Measurements from ENCODE around the gene MKKS. TPM values are rescaled to one million over a fixed set of nuclear protein-coding genes. Genes with fewer than 3 reads are reported as not detected.
A peak's percentile ranks its signal among the peaks of the same experiment; 100 is the strongest.

The MKKS gene
- 10.1 and 13.3 TPM in 2 replicates for polyA plus RNA-seq (2012; rRNA removed)
- polyA plus RNA-seq (2012; cell fraction: cytosol; rRNA removed) = 13.4 and 16.0 TPM in 2 replicates
- 4.6 and 8.3 TPM in 2 replicates for polyA plus RNA-seq (2012; cell fraction: nucleus; rRNA removed)

- DNase-seq = peak; percentile 90
- Histone ChIP-seq H3K4me1 (ENCODE audit: control insufficient read depth in 1 of 2, insufficient read depth in 2 of 2, low read depth in 1 of 2, low read length in 1 of 2) (peaks cover 8 to 17% of the 10 kb centered on the region in 2 experiments; a peak in 3 of 4 replicates), H3K27ac (ENCODE audit: low read depth in 2 of 2, low read length in 1 of 2) (peak within 1 kb of the TSS; percentile 93 to 98), H3K27me3 (ENCODE audit: insufficient read depth) (no peaks in the 10 kb centered on the region), H3K9ac (peak within 1 kb of the TSS; percentile 82), H3K79me2 (ENCODE audit: insufficient read depth) (peaks cover 73% of the 10 kb centered on the region), H3K4me2 (peak within 1 kb of the TSS; percentile 91), H3F3A (replicated peaks; ENCODE audit: insufficient read depth) (peaks cover 7% of the 10 kb centered on the region), H2AFZ (ENCODE audit: low read depth) (peak within 1 kb of the TSS; percentile 81), H3K4me3 (ENCODE audit: low read depth in 2 of 2, low read length in 1 of 2) (peak within 1 kb of the TSS; percentile 93 to 99), H4K20me1 (ENCODE audit: insufficient read depth) (no peaks in the 10 kb centered on the region), H3K9me2 (no peaks in the 10 kb centered on the region), H3K9me3 (no peaks in the 10 kb centered on the region), H3K36me3 (replicated peaks in 1 of 2; ENCODE audit: control insufficient read depth in 1 of 2, insufficient read depth in 2 of 2, low read length in 1 of 2) (peaks cover 0 to 17% of the 10 kb centered on the region in 2 experiments)
- POLR2A ChIA-PET = interaction anchor here (0.7 to 2.6 kb wide), 13 partner anchors 9 to 595 kb away, joined by 3 to 24 read pairs (median 3); partner anchors contain the start of gene SNAP25
- CTCF ChIA-PET = interaction anchor here (1.0 to 2.5 kb wide), 8 partner anchors 8 to 824 kb away, joined by 3 to 19 read pairs (median 4); no protein-coding TSS in a partner anchor
- TF ChIP-seq NRF1 (IDR thresholded peaks at IDR 0.05; ENCODE audit: low read depth, low read length) (peak; percentile 82), POLR2AphosphoS5 (IDR thresholded peaks at IDR 0.05; ENCODE audit: low read depth, low read length) (peak; percentile 43; the same call in 1 of the 2 replicates), EP300 (IDR thresholded peaks at IDR 0.05; ENCODE audit: borderline replicate concordance in 1 of 2, low read depth in 1 of 2, low read length in 1 of 2) (peak in 1 of 2 experiments; percentile 10; a peak in 1 of 4 replicates), MXI1 (IDR thresholded peaks at IDR 0.05; ENCODE audit: low read depth, low read length) (peak; percentile 4), YY1 (IDR thresholded peaks at IDR 0.05; ENCODE audit: low read depth) (peak; percentile 30; the same call in 1 of the 2 replicates), TAF1 (IDR thresholded peaks at IDR 0.05; ENCODE audit: borderline replicate concordance, low read depth, low read length) (peak; percentile 70; the same call in 1 of the 2 replicates), SIN3A (IDR thresholded peaks at IDR 0.05; ENCODE audit: borderline replicate concordance, low read depth, low read length) (peak; percentile 47; the same call in 1 of the 2 replicates), TEAD4 (IDR thresholded peaks at IDR 0.05; ENCODE audit: borderline replicate concordance, insufficient read depth) (no peak), GABPA (IDR thresholded peaks at IDR 0.05; ENCODE audit: low read depth) (peak; percentile 37), MAX (IDR thresholded peaks at IDR 0.05; ENCODE audit: low read depth) (peak; percentile 90), GATA2 (CRISPR knock-in tag; IDR thresholded peaks at IDR 0.05) (no peak), CTCF (IDR thresholded peaks at IDR 0.05) (peak; percentile 14; the same call in 1 of the 2 replicates)
- TF ChIP-seq, protein P1, sequence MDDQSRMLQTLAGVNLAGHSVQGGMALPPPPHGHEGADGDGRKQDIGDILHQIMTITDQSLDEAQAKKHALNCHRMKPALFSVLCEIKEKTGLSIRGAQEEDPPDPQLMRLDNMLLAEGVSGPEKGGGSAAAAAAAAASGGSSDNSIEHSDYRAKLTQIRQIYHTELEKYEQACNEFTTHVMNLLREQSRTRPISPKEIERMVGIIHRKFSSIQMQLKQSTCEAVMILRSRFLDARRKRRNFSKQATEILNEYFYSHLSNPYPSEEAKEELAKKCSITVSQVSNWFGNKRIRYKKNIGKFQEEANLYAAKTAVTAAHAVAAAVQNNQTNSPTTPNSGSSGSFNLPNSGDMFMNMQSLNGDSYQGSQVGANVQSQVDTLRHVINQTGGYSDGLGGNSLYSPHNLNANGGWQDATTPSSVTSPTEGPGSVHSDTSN (IDR thresholded peaks at IDR 0.05) = no peak
- TF ChIP-seq, protein P2, sequence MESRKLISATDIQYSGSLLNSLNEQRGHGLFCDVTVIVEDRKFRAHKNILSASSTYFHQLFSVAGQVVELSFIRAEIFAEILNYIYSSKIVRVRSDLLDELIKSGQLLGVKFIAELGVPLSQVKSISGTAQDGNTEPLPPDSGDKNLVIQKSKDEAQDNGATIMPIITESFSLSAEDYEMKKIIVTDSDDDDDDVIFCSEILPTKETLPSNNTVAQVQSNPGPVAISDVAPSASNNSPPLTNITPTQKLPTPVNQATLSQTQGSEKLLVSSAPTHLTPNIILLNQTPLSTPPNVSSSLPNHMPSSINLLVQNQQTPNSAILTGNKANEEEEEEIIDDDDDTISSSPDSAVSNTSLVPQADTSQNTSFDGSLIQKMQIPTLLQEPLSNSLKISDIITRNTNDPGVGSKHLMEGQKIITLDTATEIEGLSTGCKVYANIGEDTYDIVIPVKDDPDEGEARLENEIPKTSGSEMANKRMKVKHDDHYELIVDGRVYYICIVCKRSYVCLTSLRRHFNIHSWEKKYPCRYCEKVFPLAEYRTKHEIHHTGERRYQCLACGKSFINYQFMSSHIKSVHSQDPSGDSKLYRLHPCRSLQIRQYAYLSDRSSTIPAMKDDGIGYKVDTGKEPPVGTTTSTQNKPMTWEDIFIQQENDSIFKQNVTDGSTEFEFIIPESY (IDR thresholded peaks at IDR 0.05; ENCODE audit: borderline replicate concordance, low read depth) = peak; percentile 38; the same call in 1 of the 2 replicates
- TF ChIP-seq, protein P3, sequence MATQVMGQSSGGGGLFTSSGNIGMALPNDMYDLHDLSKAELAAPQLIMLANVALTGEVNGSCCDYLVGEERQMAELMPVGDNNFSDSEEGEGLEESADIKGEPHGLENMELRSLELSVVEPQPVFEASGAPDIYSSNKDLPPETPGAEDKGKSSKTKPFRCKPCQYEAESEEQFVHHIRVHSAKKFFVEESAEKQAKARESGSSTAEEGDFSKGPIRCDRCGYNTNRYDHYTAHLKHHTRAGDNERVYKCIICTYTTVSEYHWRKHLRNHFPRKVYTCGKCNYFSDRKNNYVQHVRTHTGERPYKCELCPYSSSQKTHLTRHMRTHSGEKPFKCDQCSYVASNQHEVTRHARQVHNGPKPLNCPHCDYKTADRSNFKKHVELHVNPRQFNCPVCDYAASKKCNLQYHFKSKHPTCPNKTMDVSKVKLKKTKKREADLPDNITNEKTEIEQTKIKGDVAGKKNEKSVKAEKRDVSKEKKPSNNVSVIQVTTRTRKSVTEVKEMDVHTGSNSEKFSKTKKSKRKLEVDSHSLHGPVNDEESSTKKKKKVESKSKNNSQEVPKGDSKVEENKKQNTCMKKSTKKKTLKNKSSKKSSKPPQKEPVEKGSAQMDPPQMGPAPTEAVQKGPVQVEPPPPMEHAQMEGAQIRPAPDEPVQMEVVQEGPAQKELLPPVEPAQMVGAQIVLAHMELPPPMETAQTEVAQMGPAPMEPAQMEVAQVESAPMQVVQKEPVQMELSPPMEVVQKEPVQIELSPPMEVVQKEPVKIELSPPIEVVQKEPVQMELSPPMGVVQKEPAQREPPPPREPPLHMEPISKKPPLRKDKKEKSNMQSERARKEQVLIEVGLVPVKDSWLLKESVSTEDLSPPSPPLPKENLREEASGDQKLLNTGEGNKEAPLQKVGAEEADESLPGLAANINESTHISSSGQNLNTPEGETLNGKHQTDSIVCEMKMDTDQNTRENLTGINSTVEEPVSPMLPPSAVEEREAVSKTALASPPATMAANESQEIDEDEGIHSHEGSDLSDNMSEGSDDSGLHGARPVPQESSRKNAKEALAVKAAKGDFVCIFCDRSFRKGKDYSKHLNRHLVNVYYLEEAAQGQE (IDR thresholded peaks at IDR 0.05; ENCODE audit: low read depth, low read length) = 0 out of 2 replicates have a peak, but pooled peaks have one; percentile 24
- WGBS (ENCODE audit: low lambda C conversion rate) = under 1% methylated on average over 38 of the region's 73 CpGs
Observed at GRCh38 chr20:10433623-10434466, at the start of gene MKKS. Gene MKKS, minus strand, starts transcription at chr20:10434222. Its CDS starts 20,708 bp downstream, at chr20:10413514.
